Measurements from ENCODE around the gene FAM120B. TPM values are rescaled to one million over a fixed set of nuclear protein-coding genes. Genes with fewer than 3 reads are reported as not detected.

FAM120B gene
- total RNA-seq, 1 experiment from 2014 or later, result 15.2 TPM

DNA sequence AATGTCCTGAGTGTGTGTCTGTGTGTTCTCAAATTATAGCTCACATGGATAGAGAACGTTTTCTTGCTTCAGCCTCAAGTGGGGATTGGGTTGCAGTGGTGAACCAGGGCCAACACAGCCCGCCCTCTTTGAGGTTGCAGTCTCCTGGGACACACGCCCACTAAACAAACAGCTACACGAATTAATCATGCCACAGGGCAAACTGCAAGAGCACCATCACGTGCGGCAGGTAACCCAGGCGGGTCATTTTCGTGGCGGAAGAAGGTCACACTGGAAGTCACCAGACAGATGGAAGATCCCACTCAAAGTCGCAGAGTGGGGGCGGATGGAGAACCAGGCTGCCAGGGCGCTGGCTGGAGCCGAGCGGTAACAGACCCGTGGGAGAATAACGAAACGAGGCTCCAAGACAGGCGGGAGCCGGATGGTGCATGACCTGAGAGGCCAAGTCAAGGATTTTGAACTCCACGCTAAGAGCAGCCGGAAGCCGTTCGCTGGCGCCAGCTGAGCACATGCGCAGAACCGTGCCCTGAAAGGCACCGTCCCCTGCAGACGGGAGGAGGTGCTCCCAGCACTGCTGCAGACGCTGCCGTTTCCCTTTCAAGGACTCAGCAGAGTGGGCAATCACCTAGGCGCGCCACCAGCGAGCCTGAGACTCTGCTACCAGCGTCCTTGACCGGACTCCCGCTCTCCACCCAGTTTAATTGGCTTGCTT is 26.4 kb upstream of the FAM120B start:
- Mint-ChIP-seq H3K27ac (no peak overlapping the region), H3K9me3 (no peaks in the 10 kb centered on the region), H3K4me1 (peaks cover 25% of the 10 kb centered on the region), H3K36me3 (peaks cover 8% of the 10 kb centered on the region), H3K27me3 (ENCODE audit: low read depth) (peaks cover 64% of the 10 kb centered on the region), H3K4me3 (peak overlapping the region; percentile 59)
- ATAC-seq, result peak; percentile 70
- ChIA-PET CTCF (no interaction called here), POLR2A (interaction anchor here (1.0 kb wide), 1 partner anchor 19 kb away, joined by 3 read pairs; no protein-coding TSS in a partner anchor)
- peak; percentile 55 for DNase-seq (ENCODE audit: low spot score)
- TF ChIP-seq, protein P1, sequence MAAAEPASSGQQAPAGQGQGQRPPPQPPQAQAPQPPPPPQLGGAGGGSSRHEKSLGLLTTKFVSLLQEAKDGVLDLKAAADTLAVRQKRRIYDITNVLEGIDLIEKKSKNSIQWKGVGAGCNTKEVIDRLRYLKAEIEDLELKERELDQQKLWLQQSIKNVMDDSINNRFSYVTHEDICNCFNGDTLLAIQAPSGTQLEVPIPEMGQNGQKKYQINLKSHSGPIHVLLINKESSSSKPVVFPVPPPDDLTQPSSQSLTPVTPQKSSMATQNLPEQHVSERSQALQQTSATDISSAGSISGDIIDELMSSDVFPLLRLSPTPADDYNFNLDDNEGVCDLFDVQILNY (CRISPR knock-in tag; IDR thresholded peaks at IDR 0.05), result no peak
- TF ChIP-seq, protein P2, sequence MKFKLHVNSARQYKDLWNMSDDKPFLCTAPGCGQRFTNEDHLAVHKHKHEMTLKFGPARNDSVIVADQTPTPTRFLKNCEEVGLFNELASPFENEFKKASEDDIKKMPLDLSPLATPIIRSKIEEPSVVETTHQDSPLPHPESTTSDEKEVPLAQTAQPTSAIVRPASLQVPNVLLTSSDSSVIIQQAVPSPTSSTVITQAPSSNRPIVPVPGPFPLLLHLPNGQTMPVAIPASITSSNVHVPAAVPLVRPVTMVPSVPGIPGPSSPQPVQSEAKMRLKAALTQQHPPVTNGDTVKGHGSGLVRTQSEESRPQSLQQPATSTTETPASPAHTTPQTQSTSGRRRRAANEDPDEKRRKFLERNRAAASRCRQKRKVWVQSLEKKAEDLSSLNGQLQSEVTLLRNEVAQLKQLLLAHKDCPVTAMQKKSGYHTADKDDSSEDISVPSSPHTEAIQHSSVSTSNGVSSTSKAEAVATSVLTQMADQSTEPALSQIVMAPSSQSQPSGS (CRISPR knock-in tag; IDR thresholded peaks at IDR 0.05; ENCODE audit: borderline replicate concordance, low read depth), result no peak
- TF ChIP-seq, protein P3, sequence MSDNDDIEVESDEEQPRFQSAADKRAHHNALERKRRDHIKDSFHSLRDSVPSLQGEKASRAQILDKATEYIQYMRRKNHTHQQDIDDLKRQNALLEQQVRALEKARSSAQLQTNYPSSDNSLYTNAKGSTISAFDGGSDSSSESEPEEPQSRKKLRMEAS (CRISPR knock-in tag; IDR thresholded peaks at IDR 0.05), result 0 out of 2 replicates have a peak, but pooled peaks have one; percentile 28
- no peak for TF ChIP-seq NFATC4 (CRISPR knock-in tag; IDR thresholded peaks at IDR 0.05)

DNA sequence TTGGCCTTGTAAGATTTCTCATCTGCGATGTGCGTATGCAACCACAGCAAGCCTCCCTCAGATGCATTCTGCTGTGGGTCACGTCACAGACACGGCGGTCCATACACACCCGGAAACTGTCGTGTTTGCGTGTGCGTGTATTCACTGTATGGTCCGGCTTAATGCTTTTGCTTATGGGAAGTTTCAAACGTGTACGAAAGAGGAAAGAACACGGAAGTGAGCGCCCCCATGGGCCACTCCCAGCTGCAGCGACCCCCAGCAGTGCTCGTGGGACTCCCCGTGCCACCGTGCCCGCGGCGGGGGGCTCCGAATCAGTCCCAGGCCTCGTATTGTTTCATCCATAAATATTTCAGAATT is 25.9 kb upstream of the FAM120B start:
- POLR2A ChIA-PET, result no interaction called here
- no peak for ATAC-seq
- H3K27ac Mint-ChIP-seq, result no peak overlapping the region

More for the DNA sequence above, 25.9 kb upstream of the FAM120B start:
- peaks cover 12% of the 10 kb centered on the region for H3K36me3 Mint-ChIP-seq
- TF ChIP-seq NFYB (CRISPR knock-in tag; conservative IDR thresholded peaks at IDR 0.05; ENCODE audit: low read depth) (no peak), PRRX2 (CRISPR knock-in tag; IDR thresholded peaks at IDR 0.05) (no peak), GRHL2 (CRISPR knock-in tag; IDR thresholded peaks at IDR 0.05; ENCODE audit: insufficient replicate concordance, severe bottlenecking) (no peak), NFE2L1 (CRISPR knock-in tag; IDR thresholded peaks at IDR 0.05) (no peak), NFATC4 (CRISPR knock-in tag; IDR thresholded peaks at IDR 0.05) (no peak)
- TF ChIP-seq, protein P4, sequence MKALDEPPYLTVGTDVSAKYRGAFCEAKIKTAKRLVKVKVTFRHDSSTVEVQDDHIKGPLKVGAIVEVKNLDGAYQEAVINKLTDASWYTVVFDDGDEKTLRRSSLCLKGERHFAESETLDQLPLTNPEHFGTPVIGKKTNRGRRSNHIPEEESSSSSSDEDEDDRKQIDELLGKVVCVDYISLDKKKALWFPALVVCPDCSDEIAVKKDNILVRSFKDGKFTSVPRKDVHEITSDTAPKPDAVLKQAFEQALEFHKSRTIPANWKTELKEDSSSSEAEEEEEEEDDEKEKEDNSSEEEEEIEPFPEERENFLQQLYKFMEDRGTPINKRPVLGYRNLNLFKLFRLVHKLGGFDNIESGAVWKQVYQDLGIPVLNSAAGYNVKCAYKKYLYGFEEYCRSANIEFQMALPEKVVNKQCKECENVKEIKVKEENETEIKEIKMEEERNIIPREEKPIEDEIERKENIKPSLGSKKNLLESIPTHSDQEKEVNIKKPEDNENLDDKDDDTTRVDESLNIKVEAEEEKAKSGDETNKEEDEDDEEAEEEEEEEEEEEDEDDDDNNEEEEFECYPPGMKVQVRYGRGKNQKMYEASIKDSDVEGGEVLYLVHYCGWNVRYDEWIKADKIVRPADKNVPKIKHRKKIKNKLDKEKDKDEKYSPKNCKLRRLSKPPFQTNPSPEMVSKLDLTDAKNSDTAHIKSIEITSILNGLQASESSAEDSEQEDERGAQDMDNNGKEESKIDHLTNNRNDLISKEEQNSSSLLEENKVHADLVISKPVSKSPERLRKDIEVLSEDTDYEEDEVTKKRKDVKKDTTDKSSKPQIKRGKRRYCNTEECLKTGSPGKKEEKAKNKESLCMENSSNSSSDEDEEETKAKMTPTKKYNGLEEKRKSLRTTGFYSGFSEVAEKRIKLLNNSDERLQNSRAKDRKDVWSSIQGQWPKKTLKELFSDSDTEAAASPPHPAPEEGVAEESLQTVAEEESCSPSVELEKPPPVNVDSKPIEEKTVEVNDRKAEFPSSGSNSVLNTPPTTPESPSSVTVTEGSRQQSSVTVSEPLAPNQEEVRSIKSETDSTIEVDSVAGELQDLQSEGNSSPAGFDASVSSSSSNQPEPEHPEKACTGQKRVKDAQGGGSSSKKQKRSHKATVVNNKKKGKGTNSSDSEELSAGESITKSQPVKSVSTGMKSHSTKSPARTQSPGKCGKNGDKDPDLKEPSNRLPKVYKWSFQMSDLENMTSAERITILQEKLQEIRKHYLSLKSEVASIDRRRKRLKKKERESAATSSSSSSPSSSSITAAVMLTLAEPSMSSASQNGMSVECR (CRISPR knock-in tag; IDR thresholded peaks at IDR 0.05; ENCODE audit: borderline replicate concordance), result no peak
- TF ChIP-seq, protein P5, sequence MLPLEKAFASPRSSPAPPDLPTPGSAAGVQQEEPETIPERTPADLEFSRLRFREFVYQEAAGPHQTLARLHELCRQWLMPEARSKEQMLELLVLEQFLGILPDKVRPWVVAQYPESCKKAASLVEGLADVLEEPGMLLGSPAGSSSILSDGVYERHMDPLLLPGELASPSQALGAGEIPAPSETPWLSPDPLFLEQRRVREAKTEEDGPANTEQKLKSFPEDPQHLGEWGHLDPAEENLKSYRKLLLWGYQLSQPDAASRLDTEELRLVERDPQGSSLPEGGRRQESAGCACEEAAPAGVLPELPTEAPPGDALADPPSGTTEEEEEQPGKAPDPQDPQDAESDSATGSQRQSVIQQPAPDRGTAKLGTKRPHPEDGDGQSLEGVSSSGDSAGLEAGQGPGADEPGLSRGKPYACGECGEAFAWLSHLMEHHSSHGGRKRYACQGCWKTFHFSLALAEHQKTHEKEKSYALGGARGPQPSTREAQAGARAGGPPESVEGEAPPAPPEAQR (CRISPR knock-in tag; IDR thresholded peaks at IDR 0.05), result no peak
- CTCF ChIA-PET, result interaction anchor here (1.7 kb wide), 1 partner anchor 10 kb away, joined by 6 read pairs; the partner anchor contains the start of gene DLL1
- no peak for DNase-seq (ENCODE audit: low spot score)
- H3K4me1 Mint-ChIP-seq, result peaks cover 25% of the 10 kb centered on the region
- H3K4me3 Mint-ChIP-seq, result peak overlapping the region; percentile 59
- peaks cover 69% of the 10 kb centered on the region for H3K27me3 Mint-ChIP-seq (ENCODE audit: low read depth)
- no peaks in the 10 kb centered on the region for H3K9me3 Mint-ChIP-seq

All from WTC11 (cell line).